Urothelium cell line (cell line): ENCODE data around the gene SLC36A3.
"Not testable (repeated sequence)": the region's sequence is repeated elsewhere in the genome, so short reads cannot be mapped to it uniquely, and the experiment has no call there.

Source experiments
- DNase-seq: peaks from one replicate; pipeline ENCODE4 v3.0.0; 2011; ENCODE audit warnings: low spot score, mixed read lengths
- FAIRE-seq: peaks from 2 replicates; lab custom pipeline; 2011; peaks lifted over from hg19 to GRCh38; lab: Jason Lieb, UNC

The SLC36A3 gene

GRCh38 chr5:151240268-151240835, 63.2 kb downstream of the SLC36A3 start:
- not testable (repeated sequence) for DNase-seq, FAIRE-seq

DNA sequence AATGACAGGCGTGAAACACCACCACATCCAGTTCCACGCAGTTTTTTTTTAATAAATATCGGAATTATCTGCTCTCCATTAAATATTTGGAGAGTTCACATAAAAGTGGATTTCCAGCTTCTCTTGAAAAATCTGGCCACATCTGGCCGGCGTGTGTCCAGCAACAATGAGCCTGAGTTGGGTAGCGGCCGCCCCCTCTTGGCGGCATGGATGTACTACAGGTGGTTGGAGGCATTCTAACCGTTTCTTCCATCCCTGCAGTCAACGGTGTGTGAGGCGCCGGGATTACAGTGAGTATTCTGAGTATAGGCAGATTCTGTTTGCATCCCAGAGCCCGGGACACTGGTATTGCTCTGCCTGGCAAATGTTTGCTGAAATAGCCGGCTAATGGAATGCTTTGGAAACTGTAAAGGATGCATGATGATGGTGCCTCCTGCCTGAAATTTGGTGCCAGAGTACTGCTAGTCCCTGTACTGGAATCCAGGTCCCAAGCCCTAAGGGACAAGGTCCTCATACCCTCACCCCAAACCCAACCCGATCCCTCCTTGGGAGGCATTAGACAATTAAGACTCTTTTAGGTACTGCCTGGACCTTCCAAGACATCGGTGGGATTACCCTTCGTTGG, 64.2 kb downstream of the SLC36A3 start:
- FAIRE-seq: no peak
- DNase-seq: peak; percentile 83

DNA sequence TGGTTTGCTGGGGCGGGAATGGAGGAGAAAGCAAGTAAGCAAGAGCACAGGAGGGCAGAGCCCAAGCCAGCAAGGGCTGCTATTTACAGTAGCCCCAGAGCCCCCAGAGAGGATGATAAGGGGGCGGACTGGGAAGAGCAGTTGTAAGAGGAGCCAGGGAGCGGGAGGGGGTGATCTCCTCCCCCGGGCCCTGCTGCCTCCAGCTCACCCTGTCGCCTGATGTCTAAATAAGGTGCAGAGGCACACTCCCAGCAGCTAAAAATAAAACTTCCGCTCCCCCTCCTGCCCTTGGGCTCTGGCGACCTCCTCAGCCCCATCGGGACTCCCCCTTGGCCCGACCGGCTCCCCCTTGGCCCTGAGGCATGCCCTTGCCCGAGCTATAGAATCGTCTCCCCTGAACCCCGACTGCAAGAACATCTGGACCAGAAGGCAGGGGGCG, 65.2 kb downstream of the SLC36A3 start:
- no peak for DNase-seq
- FAIRE-seq: no peak

- FAIRE-seq (no peak), DNase-seq (no peak)
Measured at GRCh38 chr5:151237685-151238084, 65.9 kb downstream of the SLC36A3 start.

DNA sequence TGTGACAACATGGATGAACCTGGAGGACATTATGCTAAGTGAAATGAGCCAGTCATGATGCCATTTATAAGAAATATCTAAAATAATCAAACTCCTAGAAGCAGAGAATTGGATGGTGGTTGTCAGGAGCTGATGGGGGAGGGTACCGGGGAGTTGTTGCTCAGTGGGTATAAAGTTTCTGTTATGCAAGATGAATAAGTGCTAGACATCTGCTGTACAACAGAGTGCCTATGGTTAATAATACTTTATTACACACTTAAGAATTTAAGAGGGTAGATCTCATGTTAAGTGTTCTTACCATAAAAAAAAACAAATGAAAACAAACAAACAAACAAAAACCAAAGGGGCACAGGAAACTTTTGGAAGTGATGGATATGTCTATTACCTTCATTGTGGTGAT, 66.7 kb downstream of the SLC36A3 start:
- DNase-seq (no peak), FAIRE-seq (no peak)

DNA sequence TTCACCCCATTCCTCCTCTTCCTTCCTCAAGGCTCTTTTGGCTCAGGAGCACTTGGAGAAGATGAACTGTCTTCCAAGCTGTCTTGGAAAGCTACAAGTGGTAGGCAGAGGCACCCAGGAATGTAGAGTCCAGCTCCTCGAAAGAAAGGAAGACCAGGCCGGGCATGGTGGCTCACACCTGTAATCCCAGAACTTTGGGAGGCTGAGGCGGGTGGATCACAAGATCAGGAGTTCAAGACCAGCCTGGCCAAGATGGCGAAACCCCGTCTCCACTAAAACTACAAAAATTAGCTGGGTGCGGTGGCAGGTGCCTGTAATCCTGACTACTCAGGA, 68.4 kb downstream of the SLC36A3 start:
- not testable (repeated sequence) for FAIRE-seq

GRCh38 chr5:151234476-151235238, 68.9 kb downstream of the SLC36A3 start:
- FAIRE-seq: no peak

More for the DNA sequence above, 68.4 kb downstream of the SLC36A3 start:
- DNase-seq: not testable (repeated sequence)

DNA sequence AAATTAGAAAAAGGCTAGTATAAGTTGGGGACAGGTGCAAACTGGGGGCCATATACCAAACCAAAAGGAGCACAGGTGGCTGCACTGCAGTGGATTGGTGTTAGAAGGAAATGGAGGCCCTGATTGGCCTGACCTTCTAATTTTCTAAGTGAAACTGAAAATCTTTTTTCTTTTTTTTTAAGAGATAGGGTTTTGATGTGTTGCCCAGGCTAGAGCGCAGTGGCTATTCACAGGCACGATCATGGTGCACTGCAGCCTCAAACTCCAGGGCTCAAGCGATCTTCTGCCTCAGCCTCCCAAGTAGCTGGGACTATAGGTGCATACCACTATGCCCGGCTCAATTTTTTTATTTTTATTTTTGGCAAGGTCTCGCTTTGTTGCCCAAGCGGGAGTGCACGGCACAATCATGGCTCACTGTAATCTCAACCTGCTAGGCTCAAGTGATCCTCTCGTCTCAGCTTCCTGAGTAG, 69.9 kb downstream of the SLC36A3 start:
- DNase-seq: no peak
- no peak for FAIRE-seq

More at GRCh38 chr5:151234476-151235238, 68.9 kb downstream of the SLC36A3 start:
- peak; percentile 55 for DNase-seq

DNA sequence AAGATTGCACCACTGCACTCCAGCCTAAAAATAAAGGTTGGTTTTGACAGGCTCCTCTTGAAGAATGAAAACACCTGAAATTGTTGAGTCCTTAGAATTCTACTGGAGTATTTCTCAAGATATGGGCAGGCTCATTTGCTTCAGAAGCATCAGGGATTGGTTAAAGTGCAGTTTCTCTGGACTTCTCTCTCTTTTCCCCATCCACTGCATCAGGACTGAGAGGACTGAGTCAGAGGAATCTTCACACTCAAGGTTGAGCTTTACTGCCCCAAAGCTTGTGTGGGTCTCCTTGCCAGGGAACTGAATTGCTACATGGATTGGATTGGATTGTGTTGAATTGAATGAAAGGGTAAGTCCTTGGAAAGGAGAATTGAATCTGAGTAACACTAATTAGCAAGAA, 72.2 kb downstream of the SLC36A3 start:
- DNase-seq (no peak), FAIRE-seq (no peak)

GRCh38 chr5:151230048-151230680, 73.4 kb downstream of the SLC36A3 start:
- DNase-seq (no peak), FAIRE-seq (no peak)

GRCh38 chr5:151228986-151229385, 74.6 kb downstream of the SLC36A3 start:
- FAIRE-seq (no peak), DNase-seq (no peak)

DNA sequence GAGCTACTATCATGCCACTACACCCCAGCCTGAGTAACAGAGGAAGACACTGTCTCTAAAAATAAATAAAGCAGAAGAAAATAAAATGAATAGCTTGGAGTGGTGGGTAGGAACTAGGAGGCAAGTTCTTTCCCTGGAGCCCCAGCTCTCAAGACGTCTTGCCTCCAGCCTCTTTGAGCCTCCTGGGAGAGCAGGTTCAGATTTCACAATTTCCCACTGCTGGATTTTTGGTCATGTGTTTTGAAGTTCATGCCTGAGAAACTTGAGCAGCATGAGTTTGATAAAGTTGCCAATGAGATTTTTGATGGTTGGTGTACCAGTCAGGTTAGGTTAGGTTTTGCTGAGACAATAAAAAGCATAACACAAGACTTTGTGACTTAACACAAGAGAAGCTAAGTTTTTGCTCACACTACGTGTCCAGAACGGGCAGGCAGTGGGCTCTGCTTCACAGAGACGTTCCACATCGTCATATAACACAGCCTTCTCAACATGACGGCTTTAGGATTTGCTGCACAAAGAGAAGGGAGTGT, 75.6 kb downstream of the SLC36A3 start:
- FAIRE-seq: no peak
- no peak for DNase-seq
